ENCODE results near the gene NF1. TPM values are rescaled to one million over a fixed set of nuclear protein-coding genes. Genes with fewer than 3 reads are reported as not detected.

The NF1 gene
- total RNA-seq, 1 donor = 67.0 TPM

DNA sequence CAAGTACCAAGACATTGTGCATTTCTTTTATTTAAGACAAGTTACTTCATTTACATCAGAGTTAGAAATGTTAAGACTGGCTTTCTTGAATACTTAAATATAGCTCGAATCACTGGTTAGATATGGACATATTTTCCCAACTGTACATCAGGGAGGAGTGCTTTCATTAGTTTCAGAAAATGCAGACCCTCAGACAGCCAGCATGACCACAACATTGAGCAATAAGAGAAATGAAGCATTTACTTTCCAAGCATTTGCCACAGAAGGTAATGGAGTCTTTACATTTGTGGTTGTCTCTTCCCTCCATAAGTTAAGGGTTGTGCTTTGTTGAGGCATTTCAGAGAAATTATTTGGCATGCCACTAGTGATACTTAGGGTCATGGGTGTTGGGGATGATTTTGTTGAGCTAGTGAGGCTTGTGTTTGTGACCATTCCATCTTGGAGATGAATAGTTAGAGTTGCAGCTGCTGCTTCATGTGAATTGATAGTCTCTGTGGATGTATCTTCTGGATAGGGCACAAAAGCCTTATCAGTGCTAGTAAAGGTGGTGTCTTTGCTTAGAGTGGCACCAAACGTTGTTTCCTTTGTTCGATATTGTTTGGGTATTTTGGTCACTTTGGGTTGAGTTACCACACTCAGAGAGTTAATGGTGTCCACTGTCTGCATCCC is 200.2 kb downstream of the NF1 start:
- no peak for TF ChIP-seq CTCF (IDR thresholded peaks at IDR 0.05; ENCODE audit: extremely low read depth, low read depth, low read length)
- DNase-seq (ENCODE audit: insufficient read length, low spot score, missing footprints) = no peak
- Histone ChIP-seq H2AFZ (ENCODE audit: low read length) (no peak overlapping the region), H3K4me2 (ENCODE audit: insufficient read depth, low read length) (no peak overlapping the region), H4K20me1 (ENCODE audit: insufficient read depth, low read length) (no peaks in the 10 kb centered on the region), H3K27me3 (ENCODE audit: insufficient read depth, low read length) (no peaks in the 10 kb centered on the region), H3K27ac (ENCODE audit: low read depth, low read length) (no peak overlapping the region), H3K79me2 (ENCODE audit: insufficient read depth, low read length) (peaks cover 6% of the 10 kb centered on the region), H3K4me3 (ENCODE audit: insufficient read depth, low read length) (no peak overlapping the region), H3K36me3 (ENCODE audit: insufficient read depth, low read length) (no peaks in the 10 kb centered on the region), H3K4me1 (ENCODE audit: insufficient read depth, low read length) (peaks cover 5% of the 10 kb centered on the region), H3K9me3 (ENCODE audit: low read depth, low read length) (no peaks in the 10 kb centered on the region)

- Histone ChIP-seq H3K4me2 (ENCODE audit: insufficient read depth, low read length) (no peak overlapping the region), H3K4me1 (ENCODE audit: insufficient read depth, low read length) (no peaks in the 10 kb centered on the region), H2AFZ (ENCODE audit: low read length) (no peak overlapping the region), H3K36me3 (ENCODE audit: insufficient read depth, low read length) (no peaks in the 10 kb centered on the region), H3K27ac (ENCODE audit: low read depth, low read length) (no peak overlapping the region), H3K4me3 (ENCODE audit: insufficient read depth, low read length) (no peak overlapping the region), H4K20me1 (ENCODE audit: insufficient read depth, low read length) (no peaks in the 10 kb centered on the region), H3K27me3 (ENCODE audit: insufficient read depth, low read length) (no peaks in the 10 kb centered on the region), H3K79me2 (ENCODE audit: insufficient read depth, low read length) (peaks cover 3% of the 10 kb centered on the region), H3K9me3 (ENCODE audit: low read depth, low read length) (no peaks in the 10 kb centered on the region)
- no peak for TF ChIP-seq CTCF (IDR thresholded peaks at IDR 0.05; ENCODE audit: extremely low read depth, low read depth, low read length)
- DNase-seq (ENCODE audit: insufficient read length, low spot score, missing footprints) = no peak
Measured at GRCh38 chr17:31295489-31295871, 200.7 kb downstream of the NF1 start.

DNA sequence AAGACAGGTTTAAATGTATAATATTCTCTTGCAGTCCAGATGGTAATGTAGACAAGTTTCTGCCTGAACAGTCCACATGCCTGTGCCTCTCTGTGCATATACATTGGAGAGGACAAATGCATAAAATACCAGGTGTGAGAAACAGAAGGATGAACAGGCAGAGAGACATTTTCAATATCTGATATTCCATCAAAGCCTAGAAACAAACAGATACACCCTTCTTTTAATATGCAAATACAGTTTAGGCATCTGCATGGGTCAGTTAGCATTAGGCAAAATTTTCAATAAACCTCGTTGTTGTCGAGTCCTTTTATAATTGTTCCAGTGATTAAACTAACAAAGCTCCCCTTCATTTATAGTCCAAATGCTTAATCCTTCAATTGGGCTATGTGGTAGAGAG is 201.4 kb downstream of the NF1 start:
- H3K79me2 ChIP-seq (ENCODE audit: insufficient read depth, low read length) = peaks cover 3% of the 10 kb centered on the region
- H3K36me3 ChIP-seq (ENCODE audit: insufficient read depth, low read length) = no peaks in the 10 kb centered on the region
- H3K9me3 ChIP-seq (ENCODE audit: low read depth, low read length) = no peaks in the 10 kb centered on the region
- H3K27ac ChIP-seq (ENCODE audit: low read depth, low read length) = no peak overlapping the region
- TF ChIP-seq CTCF (IDR thresholded peaks at IDR 0.05; ENCODE audit: extremely low read depth, low read depth, low read length) = no peak
- no peak for DNase-seq (ENCODE audit: insufficient read length, low spot score, missing footprints)
- no peak overlapping the region for H2AFZ ChIP-seq (ENCODE audit: low read length)
- no peaks in the 10 kb centered on the region for H3K4me1 ChIP-seq (ENCODE audit: insufficient read depth, low read length)
- H3K4me3 ChIP-seq (ENCODE audit: insufficient read depth, low read length) = no peak overlapping the region
- no peak overlapping the region for H3K4me2 ChIP-seq (ENCODE audit: insufficient read depth, low read length)
- no peaks in the 10 kb centered on the region for H3K27me3 ChIP-seq (ENCODE audit: insufficient read depth, low read length)
- no peaks in the 10 kb centered on the region for H4K20me1 ChIP-seq (ENCODE audit: insufficient read depth, low read length)

DNA sequence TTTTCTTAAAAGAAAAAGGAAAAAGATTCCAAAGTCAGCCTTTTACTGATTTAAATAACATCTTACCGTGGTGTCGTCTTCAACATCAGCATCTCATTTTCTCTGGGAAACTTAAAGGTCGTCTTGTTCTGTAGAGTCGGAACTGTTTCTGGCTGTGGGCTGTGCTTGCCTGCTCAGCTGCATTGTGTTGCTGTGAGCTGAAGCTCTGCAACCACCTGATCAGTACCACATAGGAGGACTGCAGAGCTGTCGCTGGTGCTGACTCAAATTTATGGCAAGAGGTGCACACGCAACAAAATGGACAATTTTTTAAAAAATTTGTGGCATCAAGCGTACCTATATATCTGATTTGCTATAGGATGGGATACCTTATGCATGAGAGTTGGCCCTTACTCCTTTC is 202.3 kb downstream of the NF1 start, which contains the start of gene OMG:
OMG (minus strand) TSS at position 150 of the 400 bp plus-strand sequence. CDS start 908 bp downstream, outside the sequence.
- peaks cover 3% of the 10 kb centered on the region for H3K79me2 ChIP-seq (ENCODE audit: insufficient read depth, low read length)
- H4K20me1 ChIP-seq (ENCODE audit: insufficient read depth, low read length) = no peaks in the 10 kb centered on the region
- TF ChIP-seq CTCF (IDR thresholded peaks at IDR 0.05; ENCODE audit: extremely low read depth, low read depth, low read length) = no peak
- no peaks in the 10 kb centered on the region for H3K9me3 ChIP-seq (ENCODE audit: low read depth, low read length)
- H3K27ac ChIP-seq (ENCODE audit: low read depth, low read length) = no peak within 1 kb of the TSS
- no peak within 1 kb of the TSS for H2AFZ ChIP-seq (ENCODE audit: low read length)
- H3K4me2 ChIP-seq (ENCODE audit: insufficient read depth, low read length) = no peak within 1 kb of the TSS
- H3K36me3 ChIP-seq (ENCODE audit: insufficient read depth, low read length) = no peaks in the 10 kb centered on the region
- no peaks in the 10 kb centered on the region for H3K4me1 ChIP-seq (ENCODE audit: insufficient read depth, low read length)
- no peaks in the 10 kb centered on the region for H3K27me3 ChIP-seq (ENCODE audit: insufficient read depth, low read length)
- DNase-seq (ENCODE audit: insufficient read length, low spot score, missing footprints) = no peak
- H3K4me3 ChIP-seq (ENCODE audit: insufficient read depth, low read length) = no peak within 1 kb of the TSS
